MV-4-11 (cell line): ENCODE data around the gene CHRM3.
A peak's percentile ranks its signal among the peaks of the same experiment; 100 is the strongest.

Experiments used
- DNase-seq: peaks from one replicate; lab custom pipeline; 2025; lab: John Stamatoyannopoulos, UW

The CHRM3 gene

DNA sequence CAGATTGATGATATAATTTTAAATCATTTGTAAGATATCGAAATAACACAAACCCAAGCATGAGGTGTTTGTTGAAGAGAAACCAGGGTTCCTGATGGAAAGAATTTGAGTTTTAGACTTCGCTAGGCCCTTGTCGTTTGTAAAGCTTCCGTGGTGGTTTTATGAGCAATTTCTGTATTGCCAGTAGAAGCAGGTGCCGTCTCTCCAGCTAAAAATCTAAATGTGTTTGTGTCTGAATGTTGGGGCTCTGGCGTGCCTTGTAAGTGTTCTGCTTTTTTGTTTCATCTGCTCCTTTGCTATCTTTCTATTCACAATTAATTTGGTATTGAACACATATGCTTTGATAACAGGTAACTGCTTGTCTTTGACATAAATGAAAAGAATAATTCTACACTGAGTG lies 27.5 kb downstream of the CHRM3 start:
- no peak for DNase-seq

DNA sequence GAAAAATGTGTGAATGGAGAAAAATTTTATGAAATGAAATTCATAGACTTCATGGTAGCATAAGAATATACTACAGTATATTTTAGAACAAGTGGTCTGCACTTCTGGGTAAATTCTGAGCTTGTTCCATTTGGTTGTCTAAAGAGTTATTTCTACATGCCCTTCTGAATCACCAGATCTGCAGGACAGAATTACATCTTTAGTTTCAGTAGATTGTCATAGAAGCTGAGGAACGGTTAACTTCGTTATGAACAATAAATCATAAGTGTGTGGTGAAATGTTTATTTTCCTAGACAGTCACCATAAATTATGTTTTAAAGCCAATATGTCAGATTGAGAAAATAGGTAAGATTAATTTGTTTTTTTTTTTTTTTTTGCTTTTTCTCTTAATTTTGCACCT lies 30.9 kb downstream of the CHRM3 start:
- no peak for DNase-seq

DNA sequence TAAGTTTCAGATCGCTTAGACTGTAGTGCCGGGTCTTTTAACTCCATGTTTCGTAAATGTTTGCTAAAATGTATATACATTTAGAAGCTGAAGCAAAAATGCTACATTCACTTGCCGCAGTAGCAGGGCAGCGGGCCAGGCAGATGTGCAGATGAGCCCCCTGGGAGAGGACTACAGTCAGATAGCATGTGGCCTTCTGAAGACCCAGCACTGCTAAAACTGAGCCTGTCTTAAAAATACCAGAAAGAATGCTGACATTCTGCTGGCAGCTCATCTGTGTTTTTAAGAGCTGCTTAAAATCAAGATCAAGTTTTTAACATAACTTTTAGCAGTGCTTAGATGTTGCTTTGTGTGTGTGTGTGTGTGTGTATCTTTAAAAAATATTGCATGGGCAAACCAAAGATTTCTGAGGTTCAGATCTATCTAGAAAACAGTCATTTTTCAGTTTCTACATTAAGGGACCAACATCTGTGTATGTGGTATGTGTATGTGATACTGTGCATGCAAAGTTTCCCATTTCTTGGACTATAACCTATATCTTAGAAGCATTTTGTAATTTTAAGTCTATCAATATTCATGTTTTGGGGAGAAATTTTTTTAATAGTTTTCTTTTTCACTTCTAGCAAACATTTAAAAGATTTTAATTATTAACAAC lies 31.7 kb downstream of the CHRM3 start:
- DNase-seq, result no peak

DNA sequence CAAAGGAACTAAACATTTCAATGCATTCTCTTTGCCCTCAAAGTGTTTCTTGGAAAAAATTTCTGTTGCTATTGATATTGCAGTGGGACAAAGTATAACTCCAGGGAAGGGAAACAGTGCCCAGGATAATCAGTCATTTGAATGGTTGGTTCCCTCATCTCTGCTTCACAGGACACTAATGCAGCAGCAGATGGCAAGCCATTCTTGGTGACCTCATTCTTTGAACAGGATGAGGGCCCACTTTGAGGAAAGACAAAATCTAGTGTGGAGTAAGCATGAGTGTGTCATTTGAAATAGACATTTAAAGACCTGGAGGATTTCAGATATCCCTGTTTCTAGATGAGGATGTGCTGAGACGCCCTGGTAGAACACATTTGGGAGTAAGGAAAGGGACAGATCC lies 32.3 kb downstream of the CHRM3 start:
- DNase-seq, result no peak

DNA sequence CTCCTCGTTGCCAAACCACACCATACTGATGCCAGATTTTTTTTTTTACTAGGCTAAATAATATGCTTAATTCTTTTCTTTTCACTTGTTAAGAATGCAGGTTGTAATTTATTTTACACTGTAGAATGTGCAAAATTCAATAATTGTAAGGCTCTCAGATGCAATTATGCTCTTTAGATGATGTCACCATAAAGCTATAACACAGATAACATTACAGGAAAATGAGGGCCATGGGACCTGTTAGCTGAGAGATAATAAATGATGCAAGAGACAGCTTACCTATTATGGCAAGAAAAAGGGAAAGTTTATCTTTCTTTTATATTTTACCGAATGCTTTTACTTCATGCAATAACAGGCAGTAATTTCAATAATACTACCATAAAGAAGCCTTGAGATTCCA lies 35.4 kb downstream of the CHRM3 start:
- no peak for DNase-seq

DNA sequence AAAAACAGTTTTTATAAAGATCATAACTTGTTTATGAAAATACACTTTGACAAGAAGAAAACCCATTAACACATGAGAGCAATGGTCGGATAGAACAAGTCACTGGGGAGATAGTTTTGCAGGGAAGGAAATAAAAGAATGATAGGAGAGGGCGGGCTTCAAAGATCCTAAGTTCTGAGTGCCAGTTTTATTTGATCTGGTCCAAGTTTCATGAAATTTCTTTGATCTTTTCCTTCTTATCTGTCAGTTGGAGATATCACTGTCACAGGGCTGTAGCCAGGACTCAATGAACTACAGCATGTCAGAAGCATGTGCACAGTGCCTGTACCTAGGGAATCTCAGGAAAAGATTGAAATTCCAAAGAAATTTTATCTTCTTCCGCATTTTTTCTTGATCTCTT lies 36.5 kb downstream of the CHRM3 start:
- DNase-seq, result no peak

DNA sequence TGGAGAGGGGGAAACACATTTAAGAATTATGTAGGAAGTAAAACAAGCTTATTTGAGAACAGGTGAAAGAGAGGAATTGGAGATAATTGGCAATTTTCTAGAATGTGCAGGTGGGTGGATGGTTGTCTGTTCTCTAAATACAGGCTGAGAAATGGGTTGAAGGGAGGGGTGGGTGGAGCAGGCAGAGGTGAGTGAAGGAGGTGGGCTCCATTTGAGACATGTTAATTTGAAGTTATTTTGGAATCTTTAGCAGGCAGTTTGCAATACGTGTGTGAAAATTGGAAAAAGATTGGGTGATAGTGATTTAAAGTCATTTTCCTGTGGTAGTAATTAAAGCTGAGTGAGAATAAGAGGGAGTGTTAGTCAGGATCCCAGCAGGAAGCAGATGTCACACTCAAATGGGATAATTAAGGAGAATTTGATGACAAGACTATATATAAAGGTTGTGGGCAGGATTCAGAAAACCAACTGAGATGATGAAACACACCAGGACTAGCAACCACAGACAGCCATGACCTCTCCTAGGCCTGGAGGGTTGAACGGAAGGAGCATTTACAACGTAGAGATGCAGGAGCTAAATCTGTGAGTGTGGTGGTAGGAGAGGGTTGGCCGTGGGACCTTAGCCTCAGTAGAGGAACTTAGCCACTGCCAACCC lies 40.6 kb downstream of the CHRM3 start:
- DNase-seq, result peak; percentile 87

DNA sequence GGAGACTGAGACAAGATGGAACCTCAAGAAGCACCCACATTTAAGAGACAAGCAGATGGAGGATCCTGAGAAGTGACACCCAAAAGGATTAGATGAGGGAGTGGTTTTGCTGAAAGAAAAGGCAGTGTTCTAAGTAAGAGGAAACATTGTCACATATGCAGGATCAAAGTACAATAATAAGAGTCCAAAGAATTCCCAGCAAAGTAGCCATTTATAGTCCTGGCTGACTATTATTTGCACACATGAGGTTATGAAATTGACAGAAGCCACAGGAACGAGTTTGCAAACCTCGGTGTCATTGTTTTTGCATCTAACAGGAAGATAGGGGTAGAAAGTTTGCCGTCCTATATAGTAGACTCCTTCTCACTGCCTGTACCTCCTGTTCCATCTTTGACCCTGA lies 41.3 kb downstream of the CHRM3 start:
- DNase-seq, result no peak

DNA sequence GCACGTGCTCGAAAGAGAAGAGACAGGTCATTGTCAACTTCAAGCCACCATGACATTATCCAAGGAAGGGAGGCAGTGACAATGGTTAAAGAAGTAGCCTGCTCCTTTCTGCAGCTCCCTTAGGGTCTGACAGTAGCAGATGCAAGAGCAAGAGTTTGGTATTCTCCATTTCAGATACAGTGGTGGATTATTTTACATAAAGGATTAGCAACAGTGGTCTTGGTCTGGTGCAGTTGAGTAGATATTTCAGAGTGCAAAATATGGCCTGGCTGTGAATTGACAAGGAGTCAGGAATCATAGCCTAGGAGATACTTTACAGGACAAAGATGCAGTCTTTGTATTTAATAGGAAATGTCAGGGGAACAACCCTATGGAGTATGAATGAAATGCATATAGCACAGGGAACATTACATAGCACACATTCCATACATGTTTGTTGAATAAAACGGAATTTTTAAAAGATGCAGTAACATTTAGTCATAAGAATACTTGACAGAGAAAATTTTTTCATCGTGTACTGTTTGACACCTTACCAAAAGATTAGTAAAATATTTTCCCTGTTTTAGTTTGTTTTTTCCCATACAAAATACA lies 41.8 kb downstream of the CHRM3 start:
- no peak for DNase-seq

DNA sequence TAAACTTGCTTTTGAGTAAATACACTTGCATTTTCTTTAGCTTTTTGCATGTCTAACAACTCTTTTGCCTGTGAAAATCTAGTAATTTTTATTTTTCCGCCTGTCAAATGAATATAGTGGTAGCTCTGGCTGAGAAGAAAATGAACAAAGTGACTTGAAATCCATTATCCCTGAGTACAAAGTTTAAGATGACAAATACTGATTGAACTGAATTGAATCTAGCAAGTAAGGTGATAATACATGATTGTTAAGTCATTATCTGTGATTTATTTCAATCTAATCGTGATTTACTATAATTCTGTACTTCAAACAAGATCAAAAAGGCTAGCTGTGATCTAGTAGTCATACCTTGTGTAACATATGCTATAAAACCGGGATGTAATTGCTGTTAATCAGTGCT lies 42.8 kb downstream of the CHRM3 start:
- no peak for DNase-seq

DNA sequence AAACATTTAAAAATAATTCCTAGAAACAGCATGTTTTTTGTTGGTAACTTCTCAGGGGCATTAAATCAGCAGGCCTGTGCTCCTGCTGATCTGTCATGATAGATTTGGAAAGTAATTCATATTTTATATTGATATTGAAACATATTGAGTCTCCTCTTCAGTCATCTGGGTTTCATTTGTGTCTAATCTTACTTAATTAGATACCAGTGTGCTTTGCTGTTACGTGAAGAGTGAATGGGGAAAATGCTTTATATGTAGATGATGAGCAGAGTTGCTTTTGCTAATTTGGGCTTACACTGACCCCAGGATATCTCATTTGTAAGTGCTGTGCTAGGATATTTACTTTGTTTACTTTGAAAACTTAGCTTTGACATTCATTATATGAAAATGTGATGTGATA lies 45.9 kb downstream of the CHRM3 start:
- no peak for DNase-seq

DNA sequence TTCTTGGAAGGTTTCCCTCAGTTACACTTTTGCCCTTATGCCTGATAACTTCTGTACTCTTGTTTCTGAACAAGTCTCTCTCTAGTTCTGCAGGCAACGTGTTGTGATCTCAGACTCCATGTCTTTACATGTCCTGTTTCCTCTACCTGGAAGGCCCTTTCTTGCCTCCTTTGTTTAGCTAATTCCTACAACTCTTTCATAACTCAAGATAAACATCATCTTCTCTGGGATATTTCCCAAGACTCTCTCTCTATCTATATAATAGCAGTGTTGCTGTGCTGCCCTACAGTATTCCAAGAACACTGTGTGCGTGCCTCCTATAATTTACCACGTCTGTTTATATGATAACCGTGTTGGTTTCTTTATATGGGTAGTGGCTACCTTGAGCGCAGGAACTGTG lies 47.8 kb downstream of the CHRM3 start:
- no peak for DNase-seq
